GM10266 (cell line): ENCODE data around the gene SEPTIN8.

Experiments used
- DNase-seq: peaks from one replicate; pipeline ENCODE4 v3.0.0; 2012; ENCODE audit errors: extremely low spot score
- TF ChIP-seq, protein P1 (sequence below): IDR thresholded peaks from 2 replicates; pipeline ENCODE4 v1.5.1; 2012; ENCODE audit warnings: mild to moderate bottlenecking, low read depth; ENCODE audit not compliant: control insufficient read depth, insufficient read depth; ENCODE audit errors: missing control alignments

Gene SEPTIN8

DNA sequence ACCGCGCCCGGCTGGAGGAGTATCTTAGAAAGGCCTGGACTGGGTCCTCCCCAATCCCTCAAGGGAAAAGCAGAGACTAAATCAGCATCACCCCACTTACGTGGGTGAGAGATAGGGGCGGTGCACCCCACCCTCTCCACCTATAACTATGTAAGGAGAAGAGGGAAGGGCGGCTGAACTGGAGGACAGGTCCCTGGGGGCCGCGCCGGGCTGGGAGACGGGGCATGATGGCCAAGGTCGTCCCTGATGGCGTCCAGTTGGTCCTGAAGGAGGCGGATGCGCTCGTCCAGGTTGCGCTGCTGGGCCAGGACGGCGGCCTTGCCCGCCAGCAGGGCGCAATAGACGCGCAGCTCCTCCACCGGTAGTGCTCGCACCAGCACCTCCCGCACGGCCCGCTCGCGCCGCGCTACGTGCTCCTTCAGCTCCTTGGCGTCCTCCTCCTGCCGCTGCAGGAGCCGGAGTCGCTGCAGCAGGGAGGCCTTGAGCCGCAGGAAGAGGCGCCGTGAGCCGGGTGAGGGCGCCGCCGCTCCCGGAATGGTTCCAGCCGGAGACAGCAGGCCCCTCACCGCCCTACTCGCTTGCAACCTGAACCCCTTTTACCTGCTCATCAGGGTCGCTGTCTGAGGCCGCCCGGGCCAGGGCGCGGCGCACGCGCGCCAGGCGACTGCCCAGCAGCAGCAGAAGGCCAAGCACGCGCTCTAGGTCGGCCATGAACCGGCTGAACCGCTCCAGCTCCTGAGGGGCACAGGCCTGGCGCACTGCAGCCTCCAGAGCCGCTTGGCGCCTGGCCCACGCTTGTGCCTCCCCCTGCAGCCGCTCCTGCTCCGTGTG is 45.8 kb upstream of the SEPTIN8 start:
- DNase-seq, result peak; percentile 44
- TF ChIP-seq, protein P1, sequence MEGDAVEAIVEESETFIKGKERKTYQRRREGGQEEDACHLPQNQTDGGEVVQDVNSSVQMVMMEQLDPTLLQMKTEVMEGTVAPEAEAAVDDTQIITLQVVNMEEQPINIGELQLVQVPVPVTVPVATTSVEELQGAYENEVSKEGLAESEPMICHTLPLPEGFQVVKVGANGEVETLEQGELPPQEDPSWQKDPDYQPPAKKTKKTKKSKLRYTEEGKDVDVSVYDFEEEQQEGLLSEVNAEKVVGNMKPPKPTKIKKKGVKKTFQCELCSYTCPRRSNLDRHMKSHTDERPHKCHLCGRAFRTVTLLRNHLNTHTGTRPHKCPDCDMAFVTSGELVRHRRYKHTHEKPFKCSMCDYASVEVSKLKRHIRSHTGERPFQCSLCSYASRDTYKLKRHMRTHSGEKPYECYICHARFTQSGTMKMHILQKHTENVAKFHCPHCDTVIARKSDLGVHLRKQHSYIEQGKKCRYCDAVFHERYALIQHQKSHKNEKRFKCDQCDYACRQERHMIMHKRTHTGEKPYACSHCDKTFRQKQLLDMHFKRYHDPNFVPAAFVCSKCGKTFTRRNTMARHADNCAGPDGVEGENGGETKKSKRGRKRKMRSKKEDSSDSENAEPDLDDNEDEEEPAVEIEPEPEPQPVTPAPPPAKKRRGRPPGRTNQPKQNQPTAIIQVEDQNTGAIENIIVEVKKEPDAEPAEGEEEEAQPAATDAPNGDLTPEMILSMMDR, result peak; percentile 10

DNA sequence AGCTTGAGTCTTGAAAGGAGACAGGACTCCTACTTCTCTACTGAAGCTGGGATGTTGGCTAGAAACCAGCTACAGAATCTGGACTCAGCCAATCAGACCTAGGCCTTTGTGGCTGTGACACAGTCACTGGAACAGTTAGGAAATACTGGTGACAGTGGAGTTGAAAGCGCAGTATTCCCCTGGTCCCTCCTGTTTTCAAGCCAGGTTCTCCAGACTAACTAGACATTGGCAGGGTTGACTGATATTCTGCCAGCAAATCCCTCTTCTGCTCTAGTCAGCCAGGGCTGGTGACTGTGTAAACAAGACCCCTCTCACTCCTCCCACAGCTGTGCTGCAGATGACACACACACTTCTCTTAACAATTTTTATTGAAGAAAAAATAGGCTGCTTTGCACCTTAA is 44.8 kb upstream of the SEPTIN8 start:
- DNase-seq, result no peak
- TF ChIP-seq, protein P1, result no peak

DNA sequence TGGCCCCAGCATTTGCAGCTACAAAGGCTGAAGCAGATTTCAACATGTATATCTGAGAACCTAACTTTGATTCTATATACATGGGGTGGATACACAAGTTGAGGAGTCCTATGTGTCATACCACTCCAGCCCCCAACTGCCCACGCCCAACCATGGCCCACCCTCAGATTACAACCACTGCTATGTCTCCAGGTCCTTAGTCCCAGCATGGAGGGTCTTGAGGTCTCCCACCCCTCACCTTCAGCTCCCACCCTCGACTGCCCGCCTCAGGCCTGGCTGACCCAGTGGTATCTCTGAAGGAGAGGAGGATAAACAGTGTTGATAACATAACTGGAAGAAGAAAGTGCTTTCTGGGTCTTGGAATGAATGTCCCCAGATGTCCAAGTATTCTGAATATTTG is 44.3 kb upstream of the SEPTIN8 start:
- no peak for DNase-seq
- TF ChIP-seq, protein P1, result no peak

DNA sequence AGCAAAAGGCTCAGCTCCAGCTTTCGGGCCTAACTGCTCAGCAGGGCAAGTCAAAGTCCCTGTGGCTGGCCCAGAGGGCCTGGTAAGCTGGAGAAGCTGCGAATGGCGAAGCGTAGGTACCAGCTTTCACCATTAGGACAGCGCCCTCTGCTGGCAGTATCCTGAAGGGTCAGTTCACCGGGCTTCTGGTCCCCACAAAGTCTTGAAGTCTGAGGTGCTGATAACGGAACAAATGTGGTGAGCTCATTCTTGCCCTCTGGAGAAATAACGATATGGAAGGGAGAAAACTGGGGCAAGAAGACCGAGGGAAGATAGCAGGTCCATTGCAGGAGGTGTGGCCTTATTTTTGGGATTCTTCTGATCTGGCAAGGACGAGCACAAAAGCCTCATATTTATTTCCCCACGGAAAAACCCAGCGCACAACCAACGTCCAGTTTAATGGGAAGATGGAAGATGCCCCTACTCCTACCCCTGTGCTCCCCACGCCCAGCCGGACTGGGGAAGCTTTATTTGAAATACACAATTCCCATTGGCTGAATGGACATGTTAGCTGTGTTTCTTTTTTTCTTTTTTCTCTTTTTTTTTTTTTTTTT is 43.2 kb upstream of the SEPTIN8 start:
- peak; percentile 93 for DNase-seq

DNA sequence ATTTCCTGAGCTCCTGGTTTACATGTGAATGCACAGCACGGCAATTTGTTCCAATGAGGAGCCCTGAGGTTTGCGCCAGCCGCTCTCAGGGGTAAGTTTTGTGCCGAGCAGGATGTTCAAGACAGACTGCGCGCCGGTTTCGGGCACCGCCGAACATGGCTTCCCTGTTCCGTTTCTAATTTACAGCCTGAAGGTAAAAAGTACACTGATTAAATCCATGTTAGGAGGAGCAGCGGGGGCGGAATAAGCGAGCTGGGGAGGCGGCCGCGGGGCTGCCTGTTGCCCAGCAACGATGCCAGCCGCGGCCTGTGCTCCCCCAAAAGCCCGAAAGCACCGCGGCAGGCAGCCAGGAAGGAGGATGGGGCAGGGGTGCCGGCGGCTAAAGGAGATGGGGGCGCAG is 42.4 kb upstream of the SEPTIN8 start:
- TF ChIP-seq, protein P1, result no peak
- peak; percentile 44 for DNase-seq

More for the DNA sequence above, 43.2 kb upstream of the SEPTIN8 start:
- TF ChIP-seq, protein P1, result peak; percentile 92

DNA sequence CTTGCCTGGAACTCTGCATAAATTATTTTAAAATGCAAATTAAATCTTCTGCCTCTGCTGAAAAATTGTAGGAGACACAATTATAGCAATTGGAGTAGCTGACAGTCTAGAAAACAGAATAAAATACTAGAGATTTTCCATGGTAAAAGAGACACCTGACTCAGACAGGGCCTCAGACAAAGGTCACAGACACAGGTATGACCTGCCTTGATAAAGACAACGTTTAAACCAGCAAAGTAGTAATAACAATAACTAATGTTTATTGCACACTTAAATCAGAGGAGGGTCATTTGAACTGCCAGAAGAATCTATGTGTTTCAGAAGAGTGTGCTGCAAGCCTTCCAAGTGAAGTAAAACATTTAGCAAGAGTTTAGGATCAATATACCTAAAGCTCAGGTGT is 40.0 kb upstream of the SEPTIN8 start:
- DNase-seq, result no peak
- TF ChIP-seq, protein P1, result no peak

DNA sequence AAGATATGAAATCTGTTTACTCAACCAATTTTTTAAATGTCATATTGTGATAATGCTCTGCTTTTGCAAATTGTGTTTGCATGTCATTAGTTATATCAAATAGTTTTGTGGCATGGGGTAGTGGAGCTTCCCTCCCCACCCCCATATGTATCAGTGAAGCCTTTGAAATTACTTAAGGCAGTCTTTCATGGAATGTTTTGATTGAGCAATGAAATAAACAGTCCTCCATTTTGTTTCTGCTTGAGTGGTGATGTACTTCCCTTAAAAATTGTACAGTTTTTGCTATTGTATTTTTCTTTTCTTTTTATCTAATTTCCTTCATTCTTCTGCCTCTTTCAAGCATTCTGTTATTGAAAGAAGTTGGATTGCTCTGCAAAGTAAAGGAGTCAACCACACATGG is 39.5 kb upstream of the SEPTIN8 start:
- TF ChIP-seq, protein P1, result no peak
- no peak for DNase-seq
